ENCODE data around the gene SORCS2. TPM values are rescaled to one million over a fixed set of nuclear protein-coding genes. Genes with fewer than 3 reads are reported as not detected.

The SORCS2 gene
- total RNA-seq, 1 experiment from 2014 or later: not detected

DNA sequence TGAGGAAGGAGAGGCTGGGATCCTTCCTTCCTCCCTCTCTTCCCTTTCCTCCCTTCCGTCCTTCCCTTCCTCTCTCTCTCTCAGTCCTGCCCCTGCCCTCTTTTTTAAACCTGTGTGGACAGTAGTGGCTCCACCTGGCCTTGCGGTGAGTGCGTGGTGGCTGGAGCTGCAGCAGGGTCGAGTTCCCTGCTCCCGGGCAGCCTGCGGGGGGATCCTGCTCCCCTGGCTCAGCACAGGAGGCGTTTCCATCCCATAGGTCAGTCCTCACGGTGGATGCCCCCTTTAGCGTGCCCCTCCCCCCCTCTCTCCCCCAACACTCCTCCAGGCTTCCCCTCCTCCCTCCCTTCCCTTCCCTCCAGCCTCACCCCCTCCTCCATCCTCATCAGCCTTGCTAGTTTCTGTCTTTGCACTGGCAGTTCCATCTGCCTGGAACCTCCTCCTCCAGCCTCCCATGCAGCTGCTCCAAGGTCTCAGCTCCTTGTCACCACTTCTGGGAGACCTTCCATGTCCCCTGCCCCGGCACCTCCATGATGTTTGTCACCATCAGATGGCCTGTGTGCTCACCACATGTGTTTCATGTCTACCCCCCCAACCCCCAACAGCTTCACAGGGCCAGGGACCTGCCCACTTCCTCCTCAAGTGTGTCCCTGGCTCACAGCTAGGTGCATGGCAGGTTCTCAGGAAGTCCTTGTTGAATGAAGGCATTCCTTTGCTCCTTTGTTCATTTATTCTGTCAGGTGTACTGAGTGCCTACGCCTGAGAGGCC lies 174.0 kb downstream of the SORCS2 start:
- Mint-ChIP-seq H3K36me3 (ENCODE audit: insufficient read depth, unreplicated experiment) (no peaks in the 10 kb centered on the region), H3K27ac (ENCODE audit: low read depth, unreplicated experiment) (no peak overlapping the region), H3K27me3 (ENCODE audit: insufficient read depth, unreplicated experiment) (peaks cover 29% of the 10 kb centered on the region), H3K4me1 (ENCODE audit: insufficient read depth, unreplicated experiment) (peaks cover 2% of the 10 kb centered on the region), H3K4me3 (ENCODE audit: unreplicated experiment) (no peak overlapping the region), H3K9me3 (ENCODE audit: unreplicated experiment) (peaks cover 8% of the 10 kb centered on the region)
- no TSS peak for BruUV-seq (replicated peaks)
- ChIA-PET CTCF (interaction anchor here (0.9 kb wide), 1 partner anchor 96 kb away, joined by 4 read pairs; no protein-coding TSS in a partner anchor), POLR2A (interaction anchor here (0.6 to 0.8 kb wide), 2 partner anchors 14 to 210 kb away, joined by 3 to 4 read pairs; no protein-coding TSS in a partner anchor)
- DNase-seq (ENCODE audit: unreplicated experiment): no peak
- TF ChIP-seq, protein P1, sequence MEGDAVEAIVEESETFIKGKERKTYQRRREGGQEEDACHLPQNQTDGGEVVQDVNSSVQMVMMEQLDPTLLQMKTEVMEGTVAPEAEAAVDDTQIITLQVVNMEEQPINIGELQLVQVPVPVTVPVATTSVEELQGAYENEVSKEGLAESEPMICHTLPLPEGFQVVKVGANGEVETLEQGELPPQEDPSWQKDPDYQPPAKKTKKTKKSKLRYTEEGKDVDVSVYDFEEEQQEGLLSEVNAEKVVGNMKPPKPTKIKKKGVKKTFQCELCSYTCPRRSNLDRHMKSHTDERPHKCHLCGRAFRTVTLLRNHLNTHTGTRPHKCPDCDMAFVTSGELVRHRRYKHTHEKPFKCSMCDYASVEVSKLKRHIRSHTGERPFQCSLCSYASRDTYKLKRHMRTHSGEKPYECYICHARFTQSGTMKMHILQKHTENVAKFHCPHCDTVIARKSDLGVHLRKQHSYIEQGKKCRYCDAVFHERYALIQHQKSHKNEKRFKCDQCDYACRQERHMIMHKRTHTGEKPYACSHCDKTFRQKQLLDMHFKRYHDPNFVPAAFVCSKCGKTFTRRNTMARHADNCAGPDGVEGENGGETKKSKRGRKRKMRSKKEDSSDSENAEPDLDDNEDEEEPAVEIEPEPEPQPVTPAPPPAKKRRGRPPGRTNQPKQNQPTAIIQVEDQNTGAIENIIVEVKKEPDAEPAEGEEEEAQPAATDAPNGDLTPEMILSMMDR (IDR thresholded peaks at IDR 0.05; ENCODE audit: unreplicated experiment): no peak
- intact Hi-C loops (cut with micrococcal nuclease): no loop called here

DNA sequence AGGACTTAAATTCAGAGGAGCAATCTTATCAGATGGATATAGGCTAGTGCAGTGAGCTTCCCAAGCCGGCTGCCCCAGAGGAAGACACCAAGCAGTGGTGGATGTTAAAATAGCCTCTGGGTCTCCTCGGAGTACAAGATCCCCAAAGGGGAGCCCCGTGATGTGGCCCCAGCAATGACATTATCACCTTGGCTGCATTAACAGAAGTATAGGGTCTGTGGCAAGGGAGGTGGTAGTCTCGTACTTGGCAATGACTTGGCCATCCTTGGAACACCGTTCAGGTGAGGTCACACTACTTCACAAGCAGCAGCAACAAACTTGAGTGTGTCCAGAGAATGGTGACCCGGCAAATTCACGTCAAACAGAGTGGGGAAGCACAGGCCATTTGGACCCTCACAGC lies 174.6 kb downstream of the SORCS2 start:
- peaks cover 6% of the 10 kb centered on the region for H3K4me1 Mint-ChIP-seq (ENCODE audit: insufficient read depth, unreplicated experiment)
- H3K9me3 Mint-ChIP-seq (ENCODE audit: unreplicated experiment): peaks cover 8% of the 10 kb centered on the region
- no peak overlapping the region for H3K27ac Mint-ChIP-seq (ENCODE audit: low read depth, unreplicated experiment)
- H3K4me3 Mint-ChIP-seq (ENCODE audit: unreplicated experiment): no peak overlapping the region
- no peaks in the 10 kb centered on the region for H3K36me3 Mint-ChIP-seq (ENCODE audit: insufficient read depth, unreplicated experiment)
- CTCF ChIA-PET: interaction anchor here (0.9 kb wide), 1 partner anchor 95 kb away, joined by 4 read pairs; no protein-coding TSS in a partner anchor
- peaks cover 29% of the 10 kb centered on the region for H3K27me3 Mint-ChIP-seq (ENCODE audit: insufficient read depth, unreplicated experiment)
- intact Hi-C loops (cut with micrococcal nuclease): no loop called here
- TF ChIP-seq, protein P1 (IDR thresholded peaks at IDR 0.05; ENCODE audit: unreplicated experiment): no peak
- DNase-seq (ENCODE audit: unreplicated experiment): no peak
- BruUV-seq (replicated peaks): no TSS peak
- POLR2A ChIA-PET: interaction anchor here (0.6 to 0.8 kb wide), 2 partner anchors 15 to 209 kb away, joined by 3 to 4 read pairs; no protein-coding TSS in a partner anchor

DNA sequence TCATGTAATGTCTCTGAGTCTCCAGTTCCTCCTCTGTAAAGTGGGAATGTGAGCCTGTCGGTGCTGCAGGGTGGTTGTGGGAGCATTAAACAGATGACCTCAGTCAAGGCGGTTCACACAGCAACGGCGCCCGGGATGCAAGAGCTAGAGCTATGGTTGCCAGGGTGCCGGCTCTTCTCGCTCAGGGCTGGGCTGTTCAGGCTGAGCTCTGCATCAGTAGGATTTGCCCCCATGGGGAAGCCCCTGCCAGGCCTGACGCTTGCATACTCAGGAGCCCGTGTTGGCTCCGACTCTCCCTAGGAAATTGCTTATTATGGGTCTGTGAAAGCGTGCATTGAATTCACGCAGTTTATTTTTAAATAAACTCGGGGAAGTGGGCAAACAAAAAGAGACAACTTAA lies 175.1 kb downstream of the SORCS2 start:
- Mint-ChIP-seq H3K27me3 (ENCODE audit: insufficient read depth, unreplicated experiment) (peaks cover 29% of the 10 kb centered on the region), H3K9me3 (ENCODE audit: unreplicated experiment) (peaks cover 8% of the 10 kb centered on the region), H3K27ac (ENCODE audit: low read depth, unreplicated experiment) (no peak overlapping the region), H3K4me1 (ENCODE audit: insufficient read depth, unreplicated experiment) (peaks cover 6% of the 10 kb centered on the region), H3K4me3 (ENCODE audit: unreplicated experiment) (no peak overlapping the region), H3K36me3 (ENCODE audit: insufficient read depth, unreplicated experiment) (no peaks in the 10 kb centered on the region)
- TF ChIP-seq, protein P1 (IDR thresholded peaks at IDR 0.05; ENCODE audit: unreplicated experiment): no peak
- DNase-seq (ENCODE audit: unreplicated experiment): no peak
- intact Hi-C loops (cut with micrococcal nuclease): no loop called here
- ChIA-PET CTCF (interaction anchor here (0.9 kb wide), 1 partner anchor 95 kb away, joined by 4 read pairs; no protein-coding TSS in a partner anchor), POLR2A (no interaction called here)
- no TSS peak for BruUV-seq (replicated peaks)

DNA sequence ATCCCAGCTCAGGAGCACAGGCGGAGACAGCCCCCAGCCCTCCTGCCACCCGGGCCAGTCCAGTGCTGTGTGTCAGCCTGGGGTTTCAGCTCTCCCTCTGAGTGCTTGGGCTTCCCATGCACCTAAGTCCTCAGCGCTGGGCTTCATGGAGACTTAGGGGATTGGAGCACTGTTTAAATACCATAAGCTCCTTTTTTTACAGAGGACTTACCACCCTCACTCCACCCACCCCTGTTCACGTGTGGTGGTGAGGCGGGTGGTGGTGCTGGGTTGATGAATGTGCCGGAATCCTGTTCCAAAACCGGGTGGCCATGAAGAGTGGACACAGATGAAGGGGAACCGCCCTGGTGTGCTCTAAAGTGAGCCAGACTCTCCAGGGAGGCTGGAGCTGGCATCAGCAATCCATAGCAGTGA lies 175.5 kb downstream of the SORCS2 start:
- Mint-ChIP-seq H3K36me3 (ENCODE audit: insufficient read depth, unreplicated experiment) (no peaks in the 10 kb centered on the region), H3K27ac (ENCODE audit: low read depth, unreplicated experiment) (no peak overlapping the region), H3K4me1 (ENCODE audit: insufficient read depth, unreplicated experiment) (peaks cover 6% of the 10 kb centered on the region), H3K9me3 (ENCODE audit: unreplicated experiment) (peaks cover 8% of the 10 kb centered on the region), H3K4me3 (ENCODE audit: unreplicated experiment) (no peak overlapping the region), H3K27me3 (ENCODE audit: insufficient read depth, unreplicated experiment) (peaks cover 29% of the 10 kb centered on the region)
- ChIA-PET CTCF (no interaction called here), POLR2A (no interaction called here)
- no peak for DNase-seq (ENCODE audit: unreplicated experiment)
- no TSS peak for BruUV-seq (replicated peaks)
- intact Hi-C loops (cut with micrococcal nuclease): no loop called here
- TF ChIP-seq, protein P1 (IDR thresholded peaks at IDR 0.05; ENCODE audit: unreplicated experiment): no peak

Measured in MCF 10A (cell line).